ENCODE results near the gene UBE2U.

The UBE2U gene

DNA sequence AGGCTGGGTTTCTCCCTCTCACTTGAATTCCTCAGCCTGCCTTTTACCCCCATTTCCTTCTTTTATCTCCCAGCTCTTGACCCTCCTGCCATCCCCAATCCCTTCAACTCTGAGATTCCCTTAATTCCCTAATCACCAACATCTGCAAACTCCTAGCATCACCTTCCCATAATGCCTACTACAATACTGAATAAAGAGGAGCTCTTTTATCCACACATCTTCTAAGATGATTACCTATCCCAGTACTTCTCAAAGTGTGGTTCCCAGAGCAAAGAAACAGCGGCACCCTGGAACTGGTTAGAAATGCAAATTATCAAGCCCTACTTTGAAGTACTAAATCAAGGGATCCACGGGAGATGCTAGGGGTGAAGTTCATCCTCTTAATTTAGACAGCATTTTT lies 21.2 kb upstream of the UBE2U start:
- peaks cover 5% of the 10 kb centered on the region for H3K4me1 Mint-ChIP-seq (ENCODE audit: low read depth)
- H3K27me3 Mint-ChIP-seq: peaks cover 1% of the 10 kb centered on the region
- no peaks in the 10 kb centered on the region for H3K9me3 Mint-ChIP-seq (ENCODE audit: low read depth)
- H3K27ac Mint-ChIP-seq: no peak overlapping the region
- no peak overlapping the region for H3K4me3 Mint-ChIP-seq
- H3K36me3 Mint-ChIP-seq: no peaks in the 10 kb centered on the region

DNA sequence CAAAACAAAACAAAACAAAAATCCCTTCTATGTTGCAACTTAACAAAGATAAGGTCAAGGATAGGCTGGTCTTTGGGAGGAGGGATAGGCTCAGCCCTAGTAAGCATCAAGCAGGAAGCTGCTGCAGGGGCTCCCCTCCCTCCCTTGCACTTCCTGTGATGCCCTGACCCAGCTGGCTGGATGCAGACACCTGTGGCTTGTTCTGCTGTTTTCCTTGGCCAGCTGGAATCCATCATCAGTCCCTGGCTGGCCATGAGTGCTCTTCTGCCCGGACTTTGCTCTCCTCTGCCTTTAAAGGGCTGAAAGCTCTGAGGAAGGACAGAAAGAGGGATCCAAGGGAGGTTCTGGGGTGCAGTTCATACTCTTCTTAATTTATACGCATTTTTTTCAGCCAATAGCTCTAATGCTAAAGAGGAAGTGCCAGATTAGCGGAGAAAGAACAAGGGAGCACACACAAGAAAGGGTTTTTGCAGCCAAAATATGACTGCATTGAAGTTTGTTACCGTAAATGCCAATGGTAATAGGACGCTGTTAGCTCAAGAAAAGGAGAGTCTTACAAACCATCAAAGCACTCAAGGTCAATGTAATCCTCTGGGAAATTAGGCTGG lies 19.9 kb upstream of the UBE2U start:
- Mint-ChIP-seq H3K4me1 (ENCODE audit: low read depth) (peaks cover 5% of the 10 kb centered on the region), H3K27ac (no peak overlapping the region), H3K36me3 (no peaks in the 10 kb centered on the region), H3K9me3 (ENCODE audit: low read depth) (no peaks in the 10 kb centered on the region), H3K4me3 (no peak overlapping the region), H3K27me3 (peaks cover 1% of the 10 kb centered on the region)

DNA sequence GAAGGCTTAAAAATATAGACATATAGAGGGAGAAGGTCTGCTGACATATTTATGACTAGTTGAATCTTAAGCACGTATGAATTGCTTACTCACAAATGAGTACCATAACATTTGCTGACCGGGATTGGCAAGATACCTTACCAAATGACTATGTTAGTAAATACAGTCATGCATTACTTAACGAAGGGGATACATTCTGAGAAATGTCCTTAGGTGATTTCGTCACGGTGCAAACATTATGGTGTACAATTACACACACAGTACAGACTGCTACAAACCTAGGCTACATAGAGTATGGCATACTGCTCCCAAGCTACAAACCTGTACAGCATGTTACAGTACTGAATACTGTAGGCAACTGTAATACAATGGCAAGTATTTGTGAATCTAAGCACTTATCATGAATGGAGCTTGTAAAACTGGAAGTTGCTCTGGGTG lies 19.4 kb upstream of the UBE2U start:
- Mint-ChIP-seq H3K4me1 (ENCODE audit: low read depth) (peaks cover 5% of the 10 kb centered on the region), H3K4me3 (no peak overlapping the region), H3K36me3 (no peaks in the 10 kb centered on the region), H3K27ac (no peak overlapping the region), H3K9me3 (ENCODE audit: low read depth) (no peaks in the 10 kb centered on the region), H3K27me3 (peaks cover 1% of the 10 kb centered on the region)

DNA sequence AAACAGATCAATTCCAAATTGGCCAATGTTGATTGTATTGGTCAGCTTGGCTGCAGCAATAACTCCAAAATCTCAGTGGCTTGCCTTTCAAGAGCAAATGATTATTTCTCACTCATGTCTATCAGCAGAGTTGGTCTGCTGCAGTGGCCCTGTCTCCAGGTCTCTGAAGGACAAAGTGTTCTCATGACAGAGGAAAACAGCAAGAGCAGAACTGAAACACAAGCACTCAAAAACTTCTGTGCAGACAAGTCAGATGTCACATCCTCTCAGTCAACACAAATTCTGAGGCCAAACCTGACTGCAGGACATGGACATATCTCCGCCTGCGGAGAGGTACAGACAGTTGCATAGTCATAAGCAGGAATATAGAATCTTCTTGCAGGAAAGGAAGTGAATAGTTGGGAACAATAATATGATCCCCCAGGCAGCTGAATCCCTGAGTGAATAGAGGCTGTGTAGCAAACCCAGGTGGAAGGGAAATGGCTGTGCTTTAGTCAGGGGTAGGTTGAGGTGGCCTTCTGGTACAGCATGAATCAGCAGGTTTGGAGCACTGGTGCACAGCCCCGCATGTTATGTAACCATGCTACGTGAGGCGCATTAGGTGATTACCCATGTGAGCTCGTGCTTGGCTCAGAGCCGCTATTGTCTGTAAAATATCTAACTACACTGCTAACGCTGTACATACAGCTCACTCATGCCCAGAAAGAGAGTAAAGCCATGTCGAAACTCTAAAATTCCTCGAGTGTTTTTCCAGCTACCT lies 17.1 kb upstream of the UBE2U start:
- no peak overlapping the region for H3K27ac Mint-ChIP-seq
- no peak overlapping the region for H3K4me3 Mint-ChIP-seq
- peaks cover 5% of the 10 kb centered on the region for H3K4me1 Mint-ChIP-seq (ENCODE audit: low read depth)
- no peaks in the 10 kb centered on the region for H3K36me3 Mint-ChIP-seq
- H3K27me3 Mint-ChIP-seq: no peaks in the 10 kb centered on the region
- H3K9me3 Mint-ChIP-seq (ENCODE audit: low read depth): no peaks in the 10 kb centered on the region

DNA sequence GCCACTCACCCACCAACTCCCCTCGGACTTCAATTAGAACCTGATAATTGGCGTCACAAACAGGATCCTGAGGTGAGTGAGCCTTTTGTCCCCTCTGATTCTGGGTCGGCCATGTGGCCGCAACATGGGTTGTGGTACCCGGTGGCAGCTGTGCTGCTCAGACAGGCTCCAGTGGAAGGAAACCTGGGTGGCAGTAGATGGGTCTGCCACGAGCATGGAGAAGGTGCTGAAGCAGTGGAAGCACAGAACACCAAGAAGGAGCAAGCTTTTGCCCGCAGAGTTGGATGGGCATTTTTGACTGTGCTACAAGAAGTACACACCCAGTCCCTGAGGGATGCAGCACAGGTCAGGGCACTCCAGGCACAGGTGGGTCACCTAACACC lies 16.5 kb upstream of the UBE2U start:
- Mint-ChIP-seq H3K27ac (no peak overlapping the region), H3K27me3 (no peaks in the 10 kb centered on the region), H3K36me3 (no peaks in the 10 kb centered on the region), H3K9me3 (ENCODE audit: low read depth) (no peaks in the 10 kb centered on the region), H3K4me1 (ENCODE audit: low read depth) (peaks cover 5% of the 10 kb centered on the region), H3K4me3 (no peak overlapping the region)

DNA sequence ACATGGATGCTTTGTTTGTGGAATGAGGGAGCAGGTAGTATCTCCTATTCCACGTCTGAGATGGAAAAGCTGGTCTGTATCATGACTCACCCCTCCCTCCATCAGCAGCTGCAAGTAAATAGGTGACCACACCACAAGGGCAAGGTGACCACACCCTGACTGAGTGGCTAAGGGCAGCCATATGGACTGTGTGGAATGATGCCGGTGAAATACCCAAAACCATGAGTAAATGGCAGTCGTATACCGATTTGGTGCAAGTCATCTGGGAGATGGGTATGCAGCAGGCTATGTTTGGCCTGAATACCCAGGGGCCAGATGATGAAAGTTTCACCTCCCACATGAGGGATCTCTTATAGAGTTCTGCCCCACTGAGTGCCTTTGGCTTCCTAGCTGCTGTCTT lies 15.8 kb upstream of the UBE2U start:
- Mint-ChIP-seq H3K4me1 (ENCODE audit: low read depth) (peaks cover 5% of the 10 kb centered on the region), H3K36me3 (no peaks in the 10 kb centered on the region), H3K27ac (no peak overlapping the region), H3K4me3 (no peak overlapping the region), H3K9me3 (ENCODE audit: low read depth) (no peaks in the 10 kb centered on the region), H3K27me3 (no peaks in the 10 kb centered on the region)

DNA sequence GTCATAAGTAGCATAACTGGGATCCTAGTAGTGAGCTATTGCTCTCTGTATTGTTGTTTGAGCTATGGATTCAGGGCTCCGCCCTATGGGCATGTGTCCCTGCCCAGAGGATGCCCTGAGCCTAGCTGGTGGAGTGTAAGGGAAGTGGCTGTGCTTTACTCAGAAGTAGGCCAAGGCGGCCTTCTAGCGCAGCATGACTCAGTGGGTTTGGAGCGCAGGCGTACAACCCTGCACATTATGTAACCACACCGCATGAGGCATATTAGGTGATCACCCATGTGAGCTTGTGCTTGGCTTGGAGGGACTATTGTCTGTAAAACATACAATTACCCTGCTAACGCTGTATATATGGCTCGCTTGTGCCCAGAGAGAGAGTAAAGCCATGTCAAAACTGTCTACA lies 11.1 kb upstream of the UBE2U start:
- Mint-ChIP-seq H3K27ac (no peak overlapping the region), H3K9me3 (ENCODE audit: low read depth) (no peaks in the 10 kb centered on the region), H3K27me3 (no peaks in the 10 kb centered on the region), H3K4me3 (no peak overlapping the region), H3K36me3 (no peaks in the 10 kb centered on the region), H3K4me1 (ENCODE audit: low read depth) (no peaks in the 10 kb centered on the region)

DNA sequence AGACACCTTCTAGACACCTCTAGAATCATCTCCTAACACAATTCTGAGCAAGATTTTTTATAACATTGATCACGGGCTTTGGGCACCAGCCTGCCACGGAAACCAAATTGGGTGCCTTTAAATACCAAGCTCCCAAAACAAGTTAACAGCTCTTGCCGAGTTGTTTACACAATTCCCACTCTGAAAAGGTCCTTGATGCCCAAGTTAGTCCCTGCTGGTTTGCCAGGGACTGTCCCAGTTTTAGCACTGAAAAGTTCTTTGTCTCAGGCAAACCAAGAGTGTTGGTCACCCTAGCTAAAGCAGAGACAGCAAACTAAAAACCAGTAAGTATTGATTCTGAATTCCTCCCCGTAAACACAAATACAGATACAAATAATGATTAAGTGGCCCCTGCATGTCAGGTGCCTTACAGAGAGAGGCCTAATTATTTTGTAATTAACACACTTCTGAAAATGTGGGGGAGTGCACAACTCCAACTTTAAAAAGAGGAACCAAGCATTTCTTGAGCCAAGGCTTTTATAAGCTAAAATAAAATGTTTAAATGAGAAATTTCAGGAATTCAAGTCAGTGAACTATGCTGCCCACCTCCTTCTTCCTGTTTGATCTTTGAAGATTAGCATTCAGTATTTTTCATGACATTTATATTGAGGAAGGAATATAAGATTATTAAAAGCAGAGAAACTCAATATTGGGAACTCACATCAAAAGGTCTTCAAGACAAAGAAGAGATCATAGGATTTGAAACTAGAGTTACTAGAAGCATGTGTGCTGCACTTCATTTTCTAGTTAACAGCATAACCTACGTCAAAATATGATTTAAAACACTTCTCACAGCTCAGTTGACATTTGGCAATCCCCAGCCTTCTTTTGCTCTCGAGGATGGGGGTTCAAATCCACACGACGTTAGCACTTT lies 9.0 kb upstream of the UBE2U start:
- peaks cover 6% of the 10 kb centered on the region for H3K4me1 Mint-ChIP-seq (ENCODE audit: low read depth)
- H3K36me3 Mint-ChIP-seq: no peaks in the 10 kb centered on the region
- no peak overlapping the region for H3K4me3 Mint-ChIP-seq
- H3K27ac Mint-ChIP-seq: no peak overlapping the region
- H3K27me3 Mint-ChIP-seq: no peaks in the 10 kb centered on the region
- H3K9me3 Mint-ChIP-seq (ENCODE audit: low read depth): no peaks in the 10 kb centered on the region

DNA sequence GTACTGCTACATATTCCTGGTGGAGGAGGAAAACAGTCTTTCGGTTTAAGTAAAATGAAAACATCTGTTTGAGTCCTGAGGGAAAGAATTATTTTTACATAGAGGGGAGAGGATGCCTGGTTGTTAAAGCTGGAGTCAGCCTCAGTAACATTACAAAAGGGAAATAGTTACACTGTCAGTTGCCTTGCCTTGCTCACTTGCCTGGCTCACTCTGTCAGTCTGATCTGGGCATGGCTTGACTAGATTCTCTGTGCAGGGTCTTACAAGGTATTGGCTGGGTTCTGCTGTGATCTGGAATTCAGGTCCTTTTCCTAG lies 8.4 kb upstream of the UBE2U start:
- H3K36me3 Mint-ChIP-seq: no peaks in the 10 kb centered on the region
- no peak overlapping the region for H3K4me3 Mint-ChIP-seq
- no peaks in the 10 kb centered on the region for H3K27me3 Mint-ChIP-seq
- peaks cover 7% of the 10 kb centered on the region for H3K4me1 Mint-ChIP-seq (ENCODE audit: low read depth)
- no peak overlapping the region for H3K27ac Mint-ChIP-seq
- no peaks in the 10 kb centered on the region for H3K9me3 Mint-ChIP-seq (ENCODE audit: low read depth)

DNA sequence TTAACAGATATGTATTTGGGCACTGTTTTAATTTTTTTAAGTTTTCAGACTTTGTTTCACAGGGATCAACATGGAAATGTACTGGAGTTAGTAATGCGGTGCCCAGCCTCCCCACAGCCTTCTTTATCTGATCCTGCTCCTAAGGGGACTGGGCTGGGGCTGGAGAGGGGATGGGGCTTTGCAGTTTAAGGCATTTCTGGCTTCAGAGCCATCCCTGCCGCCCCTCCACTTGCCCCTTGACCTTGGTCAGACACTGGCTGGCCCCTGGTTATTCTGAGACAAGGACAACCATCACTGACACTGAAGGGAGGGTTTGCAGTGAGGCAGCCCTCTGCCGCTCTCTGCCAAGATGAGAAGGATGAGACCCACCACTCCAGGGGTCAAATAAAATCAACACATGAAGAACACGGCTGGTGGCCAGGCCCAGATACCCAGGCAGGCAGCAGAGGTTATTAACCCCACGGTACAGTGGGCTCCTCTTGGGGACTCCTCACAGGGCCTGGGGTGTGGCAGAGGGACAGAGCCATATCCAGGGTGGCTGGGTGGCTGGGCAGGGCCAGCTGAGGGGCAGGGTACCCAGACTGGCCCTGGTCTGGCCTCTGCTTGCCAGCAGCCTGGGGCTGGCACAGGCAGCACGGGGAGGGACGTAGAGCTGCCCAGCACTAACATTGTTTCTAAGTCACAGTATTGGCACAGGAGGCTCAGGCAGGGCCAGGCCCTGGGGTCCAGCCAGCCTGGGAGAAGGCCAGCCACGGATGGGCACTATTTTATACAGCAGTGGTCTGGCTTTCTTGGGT lies 7.2 kb upstream of the UBE2U start:
- Mint-ChIP-seq H3K9me3 (ENCODE audit: low read depth) (no peaks in the 10 kb centered on the region), H3K27ac (no peak overlapping the region), H3K27me3 (no peaks in the 10 kb centered on the region), H3K36me3 (no peaks in the 10 kb centered on the region), H3K4me1 (ENCODE audit: low read depth) (peaks cover 7% of the 10 kb centered on the region), H3K4me3 (no peak overlapping the region)

DNA sequence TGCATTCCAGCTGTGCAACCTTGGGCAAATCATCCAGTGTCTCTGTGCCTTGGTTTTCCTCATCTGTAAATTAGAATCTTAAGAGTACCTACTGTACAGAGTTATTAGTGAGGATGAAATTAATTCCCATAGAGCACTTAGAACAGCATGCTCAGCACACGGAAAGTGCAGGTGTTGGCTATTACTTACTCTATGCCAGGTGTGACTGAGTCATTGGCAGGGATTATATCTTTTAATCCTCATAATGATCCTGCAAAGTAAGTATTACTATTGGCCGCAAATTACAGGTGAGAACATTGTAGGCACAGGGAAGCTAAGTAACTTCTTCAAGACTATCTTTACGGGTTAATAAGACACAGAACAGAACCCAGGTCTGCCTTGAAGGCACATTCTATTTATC lies 6.3 kb upstream of the UBE2U start:
- Mint-ChIP-seq H3K9me3 (ENCODE audit: low read depth) (no peaks in the 10 kb centered on the region), H3K4me1 (ENCODE audit: low read depth) (peaks cover 7% of the 10 kb centered on the region), H3K27ac (no peak overlapping the region), H3K4me3 (no peak overlapping the region), H3K27me3 (no peaks in the 10 kb centered on the region), H3K36me3 (no peaks in the 10 kb centered on the region)

DNA sequence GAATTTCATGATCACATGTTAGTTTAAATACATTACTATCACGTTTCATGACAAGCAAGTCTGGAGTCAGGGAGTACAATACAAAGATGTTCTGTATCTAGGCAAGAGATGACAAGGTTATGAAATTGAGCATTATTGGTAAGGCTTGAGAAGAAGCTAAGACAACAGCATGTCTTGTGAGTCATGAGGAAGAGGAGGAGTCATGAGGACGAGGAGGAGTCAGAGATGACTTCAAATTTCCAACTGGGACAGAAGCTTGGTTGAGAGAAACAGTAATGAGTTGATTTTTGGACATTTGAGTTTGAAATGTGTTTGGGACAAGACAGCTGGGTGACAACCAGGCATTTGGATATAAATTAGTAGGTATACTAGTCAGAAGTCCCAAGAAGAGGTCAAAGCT lies 4.3 kb upstream of the UBE2U start:
- no peaks in the 10 kb centered on the region for H3K36me3 Mint-ChIP-seq
- H3K4me3 Mint-ChIP-seq: no peak overlapping the region
- H3K9me3 Mint-ChIP-seq (ENCODE audit: low read depth): no peaks in the 10 kb centered on the region
- H3K27me3 Mint-ChIP-seq: peaks cover 2% of the 10 kb centered on the region
- H3K27ac Mint-ChIP-seq: no peak overlapping the region
- H3K4me1 Mint-ChIP-seq (ENCODE audit: low read depth): peaks cover 7% of the 10 kb centered on the region

DNA sequence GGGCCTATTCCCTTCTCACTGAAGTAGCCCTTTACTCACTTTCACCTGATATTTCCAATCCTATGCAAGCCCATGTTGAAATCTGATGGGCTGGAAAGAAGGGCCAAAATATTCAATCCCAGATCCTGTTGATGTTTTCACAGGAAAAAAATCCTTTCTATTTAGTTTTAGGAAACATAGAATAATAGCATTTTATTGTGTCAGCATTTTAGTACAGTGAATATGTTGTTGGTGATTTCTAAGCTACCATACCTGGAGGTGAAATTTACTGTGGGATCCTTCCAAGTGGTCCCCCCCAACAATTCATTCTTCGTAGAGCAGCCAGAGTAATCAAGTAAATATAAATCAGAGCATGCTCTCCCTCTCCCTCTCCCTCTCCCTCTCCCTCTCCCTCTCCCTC lies 3.4 kb upstream of the UBE2U start:
- no peak overlapping the region for H3K4me3 Mint-ChIP-seq
- H3K36me3 Mint-ChIP-seq: no peaks in the 10 kb centered on the region
- H3K27me3 Mint-ChIP-seq: peaks cover 2% of the 10 kb centered on the region
- no peaks in the 10 kb centered on the region for H3K9me3 Mint-ChIP-seq (ENCODE audit: low read depth)
- H3K4me1 Mint-ChIP-seq (ENCODE audit: low read depth): peaks cover 7% of the 10 kb centered on the region
- no peak overlapping the region for H3K27ac Mint-ChIP-seq

DNA sequence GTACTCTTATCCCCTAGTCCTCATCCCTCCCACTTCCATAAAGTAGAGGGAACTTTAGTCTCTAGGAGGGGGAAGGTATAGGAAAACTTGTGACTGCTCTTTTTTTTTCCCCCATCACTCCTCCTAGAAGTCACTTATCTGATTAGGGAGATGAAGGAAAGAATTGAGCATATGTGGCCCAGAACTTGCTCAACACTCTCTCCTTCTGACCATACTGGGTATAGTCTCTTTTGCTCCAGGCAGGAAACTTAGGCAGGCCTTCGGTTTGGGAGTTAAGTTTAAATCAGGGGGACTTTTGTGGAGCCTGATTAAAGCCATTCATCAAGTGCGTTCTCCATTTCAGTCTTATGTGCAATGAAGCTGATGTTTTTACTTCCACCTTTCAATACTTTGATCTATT lies 5.8 kb downstream of the UBE2U start:
- Mint-ChIP-seq H3K4me1 (ENCODE audit: low read depth) (no peaks in the 10 kb centered on the region), H3K9me3 (ENCODE audit: low read depth) (no peaks in the 10 kb centered on the region), H3K36me3 (no peaks in the 10 kb centered on the region), H3K27me3 (peaks cover 11% of the 10 kb centered on the region), H3K27ac (no peak overlapping the region), H3K4me3 (no peak overlapping the region)

DNA sequence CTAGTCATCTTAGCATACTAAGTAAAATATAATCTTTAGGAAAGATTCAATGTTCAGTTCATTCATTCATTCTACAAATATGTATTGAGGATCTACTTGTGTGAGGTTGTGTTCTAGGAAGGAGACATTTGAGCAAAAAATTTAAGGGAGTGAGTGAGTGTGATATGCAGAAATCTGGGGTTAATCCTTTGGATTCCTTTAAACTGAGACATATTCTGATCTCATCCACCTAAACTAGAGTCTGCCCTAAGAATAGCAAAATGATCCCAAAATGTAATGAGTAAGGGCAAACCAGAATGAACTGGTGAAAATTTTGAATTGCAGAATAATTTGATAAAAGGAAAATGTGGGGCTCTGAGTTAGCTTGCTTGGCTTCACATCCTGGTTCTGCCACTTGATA lies 8.6 kb downstream of the UBE2U start:
- no peaks in the 10 kb centered on the region for H3K9me3 Mint-ChIP-seq (ENCODE audit: low read depth)
- no peak overlapping the region for H3K4me3 Mint-ChIP-seq
- no peaks in the 10 kb centered on the region for H3K4me1 Mint-ChIP-seq (ENCODE audit: low read depth)
- no peak overlapping the region for H3K27ac Mint-ChIP-seq
- no peaks in the 10 kb centered on the region for H3K36me3 Mint-ChIP-seq
- peaks cover 9% of the 10 kb centered on the region for H3K27me3 Mint-ChIP-seq
